Measurements from ENCODE around the gene MIER2. TPM values are rescaled to one million over a fixed set of nuclear protein-coding genes. Genes with fewer than 3 reads are reported as not detected.

The MIER2 gene, protein sequence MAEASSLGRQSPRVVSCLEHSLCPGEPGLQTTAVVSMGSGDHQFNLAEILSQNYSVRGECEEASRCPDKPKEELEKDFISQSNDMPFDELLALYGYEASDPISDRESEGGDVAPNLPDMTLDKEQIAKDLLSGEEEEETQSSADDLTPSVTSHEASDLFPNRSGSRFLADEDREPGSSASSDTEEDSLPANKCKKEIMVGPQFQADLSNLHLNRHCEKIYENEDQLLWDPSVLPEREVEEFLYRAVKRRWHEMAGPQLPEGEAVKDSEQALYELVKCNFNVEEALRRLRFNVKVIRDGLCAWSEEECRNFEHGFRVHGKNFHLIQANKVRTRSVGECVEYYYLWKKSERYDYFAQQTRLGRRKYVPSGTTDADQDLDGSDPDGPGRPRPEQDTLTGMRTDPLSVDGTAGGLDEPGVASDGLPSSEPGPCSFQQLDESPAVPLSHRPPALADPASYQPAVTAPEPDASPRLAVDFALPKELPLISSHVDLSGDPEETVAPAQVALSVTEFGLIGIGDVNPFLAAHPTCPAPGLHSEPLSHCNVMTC
- total RNA-seq (2022; extraction: Qiagen RNA extraction; ENCODE audit: low read depth): 14.9 to 21.0 TPM (median 19.5 TPM) in 5 replicates

DNA sequence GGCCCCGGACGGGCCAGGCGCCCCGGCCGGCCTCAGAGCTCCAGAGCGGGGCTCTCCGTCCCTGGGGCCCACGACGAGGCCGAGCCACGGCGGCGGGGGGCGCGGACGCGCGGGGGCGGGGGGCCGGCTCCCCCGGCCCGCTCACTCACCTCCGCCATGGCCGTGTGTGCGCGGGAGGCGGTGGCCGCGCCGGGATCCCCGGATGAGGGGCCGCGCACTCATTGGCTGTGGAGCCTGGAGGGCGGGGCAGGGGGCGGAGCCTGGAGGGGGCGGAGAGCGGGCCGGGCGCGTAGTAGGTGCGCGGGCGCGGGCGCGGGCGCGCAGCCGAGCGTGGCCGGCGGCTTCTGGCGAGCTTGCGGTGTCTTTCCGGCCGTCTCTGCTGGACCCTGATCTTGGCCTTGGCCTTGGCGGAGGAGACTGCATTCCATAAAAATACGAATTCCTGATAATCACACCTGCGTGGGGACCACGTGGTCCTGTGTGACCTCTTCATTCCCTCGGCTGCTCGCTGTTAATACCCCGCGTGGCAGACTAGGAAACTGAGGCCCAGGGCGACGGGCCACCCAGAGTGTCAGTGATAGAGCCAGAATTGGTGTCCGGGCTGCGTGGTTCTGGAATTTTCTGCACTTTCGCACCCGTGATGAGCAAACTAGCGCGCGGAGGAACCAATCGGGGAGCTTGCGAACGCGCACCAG lies at the start of gene MIER2:
Gene MIER2 (minus strand): TSS at position 172 of the 695 bp plus-strand sequence. CDS start 14 bp downstream, at position 158.

DNA sequence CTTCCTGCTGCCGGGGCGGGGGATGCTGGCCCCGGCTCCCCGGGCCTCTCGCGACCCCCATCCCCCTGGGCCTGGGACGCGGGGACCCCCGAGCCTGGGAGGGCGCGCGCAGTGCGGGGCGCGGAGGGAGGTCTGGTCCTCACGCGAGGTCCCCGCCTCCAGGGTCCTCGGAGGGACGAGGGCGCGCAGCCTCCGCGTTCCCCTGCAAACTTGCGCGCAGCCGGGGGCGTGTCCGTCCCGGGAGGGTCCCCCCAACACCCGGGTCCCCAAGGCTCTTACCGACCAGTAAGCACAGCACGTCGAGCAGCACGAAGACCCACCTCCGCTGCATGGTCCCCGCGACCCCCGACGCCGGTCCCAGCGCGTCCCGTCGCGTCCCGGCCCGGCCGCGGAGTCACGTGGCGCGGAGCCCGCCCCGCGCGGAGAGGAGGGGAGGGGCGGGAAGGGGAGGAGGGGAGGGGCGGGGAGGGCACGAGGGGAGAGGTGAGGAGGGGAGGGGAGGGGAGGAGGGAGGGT lies 53.5 kb downstream of the MIER2 start, which contains the start of gene PLPP2:
Gene PLPP2 (minus strand): TSS at position 398 of the 516 bp plus-strand sequence. CDS start 67 bp downstream, at position 331.

Other genes with a start within 250 kb of the MIER2 start
- not detected in 5 replicates for gene OR4F17, start 237.7 kb downstream of the MIER2 start, total RNA-seq (2022; extraction: Qiagen RNA extraction; ENCODE audit: low read depth)
- 81.0 to 109 TPM (median 101 TPM) in 5 replicates for gene PLPP2, start 53.4 kb downstream of the MIER2 start, total RNA-seq (2022; extraction: Qiagen RNA extraction; ENCODE audit: low read depth)
- gene C2CD4C, start 64.4 kb upstream of the MIER2 start, total RNA-seq (2022; extraction: Qiagen RNA extraction; ENCODE audit: low read depth): 0.37 to 0.46 TPM (median 0.40 TPM) in 5 replicates
- gene SHC2, start 116.2 kb upstream of the MIER2 start, total RNA-seq (2022; extraction: Qiagen RNA extraction; ENCODE audit: low read depth): 0.80 to 1.3 TPM (median 1.00 TPM) in 5 replicates
- 0.14 to 0.40 TPM (median 0.33 TPM) in 5 replicates for gene MADCAM1, start 151.7 kb upstream of the MIER2 start, total RNA-seq (2022; extraction: Qiagen RNA extraction; ENCODE audit: low read depth)
- 12.4 to 16.5 TPM (median 14.8 TPM) in 5 replicates for gene TPGS1, start 162.7 kb upstream of the MIER2 start, total RNA-seq (2022; extraction: Qiagen RNA extraction; ENCODE audit: low read depth)
- 63.4 to 96.7 TPM (median 95.7 TPM) in 5 replicates for gene CDC34, start 187.0 kb upstream of the MIER2 start, total RNA-seq (2022; extraction: Qiagen RNA extraction; ENCODE audit: low read depth)
- gene GZMM, start 199.3 kb upstream of the MIER2 start, total RNA-seq (2022; extraction: Qiagen RNA extraction; ENCODE audit: low read depth): 0.27 to 0.57 TPM (median 0.38 TPM) in 3 of 5 replicates, not detected in the others
- gene BSG, start 227.8 kb upstream of the MIER2 start, total RNA-seq (2022; extraction: Qiagen RNA extraction; ENCODE audit: low read depth): 661 to 737 TPM (median 728 TPM) in 5 replicates
- gene HCN2, start 245.1 kb upstream of the MIER2 start, total RNA-seq (2022; extraction: Qiagen RNA extraction; ENCODE audit: low read depth): 28.8 to 39.6 TPM (median 38.9 TPM) in 5 replicates